Measurements from ENCODE around the gene SRPK1.

GRCh38 chr6:35797837-35798526, 122.9 kb downstream of the SRPK1 start:
- TF ChIP-seq FOXP2 (optimal IDR thresholded peaks at IDR 0.05; ENCODE audit: control extremely low read depth, extremely low read length, insufficient read depth) (no peak), POLR2AphosphoS5 (IDR thresholded peaks at IDR 0.05; ENCODE audit: borderline replicate concordance, low read depth, low read length) (no peak), EZH2 (IDR thresholded peaks at IDR 0.05) (no peak)

Measured in SK-N-MC (cell line).